Measurements from ENCODE around the gene CCT5. TPM values are rescaled to one million over a fixed set of nuclear protein-coding genes. Genes with fewer than 3 reads are reported as not detected.

Gene CCT5
- total and polyA plus RNA-seq, 10 of the 15 experiments (the other 5 are each of a cell fraction or from before 2014, with no cell fraction given): 376 to 637 (median 543) TPM

DNA sequence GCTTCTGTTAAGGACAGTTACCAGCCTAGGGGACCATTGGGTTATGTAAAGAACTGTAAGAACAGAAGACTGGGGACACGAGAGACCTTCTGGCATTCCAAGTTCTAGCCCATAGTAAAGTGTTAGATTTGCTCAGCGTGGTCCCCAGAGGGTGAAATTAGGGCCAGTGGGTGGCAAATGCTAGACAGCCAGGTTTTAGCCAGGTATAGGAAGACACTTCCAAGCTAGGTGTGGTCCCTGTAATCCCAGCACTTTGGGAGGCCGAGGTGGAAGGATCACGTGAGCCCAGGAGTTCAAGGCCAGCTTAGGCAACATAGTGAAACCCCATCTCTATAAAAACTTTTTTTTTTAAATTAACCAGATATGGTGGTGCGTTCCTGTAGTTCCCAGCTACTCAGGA, 34.7 kb upstream of the CCT5 start (continued):
- TF ChIP-seq, protein P1, sequence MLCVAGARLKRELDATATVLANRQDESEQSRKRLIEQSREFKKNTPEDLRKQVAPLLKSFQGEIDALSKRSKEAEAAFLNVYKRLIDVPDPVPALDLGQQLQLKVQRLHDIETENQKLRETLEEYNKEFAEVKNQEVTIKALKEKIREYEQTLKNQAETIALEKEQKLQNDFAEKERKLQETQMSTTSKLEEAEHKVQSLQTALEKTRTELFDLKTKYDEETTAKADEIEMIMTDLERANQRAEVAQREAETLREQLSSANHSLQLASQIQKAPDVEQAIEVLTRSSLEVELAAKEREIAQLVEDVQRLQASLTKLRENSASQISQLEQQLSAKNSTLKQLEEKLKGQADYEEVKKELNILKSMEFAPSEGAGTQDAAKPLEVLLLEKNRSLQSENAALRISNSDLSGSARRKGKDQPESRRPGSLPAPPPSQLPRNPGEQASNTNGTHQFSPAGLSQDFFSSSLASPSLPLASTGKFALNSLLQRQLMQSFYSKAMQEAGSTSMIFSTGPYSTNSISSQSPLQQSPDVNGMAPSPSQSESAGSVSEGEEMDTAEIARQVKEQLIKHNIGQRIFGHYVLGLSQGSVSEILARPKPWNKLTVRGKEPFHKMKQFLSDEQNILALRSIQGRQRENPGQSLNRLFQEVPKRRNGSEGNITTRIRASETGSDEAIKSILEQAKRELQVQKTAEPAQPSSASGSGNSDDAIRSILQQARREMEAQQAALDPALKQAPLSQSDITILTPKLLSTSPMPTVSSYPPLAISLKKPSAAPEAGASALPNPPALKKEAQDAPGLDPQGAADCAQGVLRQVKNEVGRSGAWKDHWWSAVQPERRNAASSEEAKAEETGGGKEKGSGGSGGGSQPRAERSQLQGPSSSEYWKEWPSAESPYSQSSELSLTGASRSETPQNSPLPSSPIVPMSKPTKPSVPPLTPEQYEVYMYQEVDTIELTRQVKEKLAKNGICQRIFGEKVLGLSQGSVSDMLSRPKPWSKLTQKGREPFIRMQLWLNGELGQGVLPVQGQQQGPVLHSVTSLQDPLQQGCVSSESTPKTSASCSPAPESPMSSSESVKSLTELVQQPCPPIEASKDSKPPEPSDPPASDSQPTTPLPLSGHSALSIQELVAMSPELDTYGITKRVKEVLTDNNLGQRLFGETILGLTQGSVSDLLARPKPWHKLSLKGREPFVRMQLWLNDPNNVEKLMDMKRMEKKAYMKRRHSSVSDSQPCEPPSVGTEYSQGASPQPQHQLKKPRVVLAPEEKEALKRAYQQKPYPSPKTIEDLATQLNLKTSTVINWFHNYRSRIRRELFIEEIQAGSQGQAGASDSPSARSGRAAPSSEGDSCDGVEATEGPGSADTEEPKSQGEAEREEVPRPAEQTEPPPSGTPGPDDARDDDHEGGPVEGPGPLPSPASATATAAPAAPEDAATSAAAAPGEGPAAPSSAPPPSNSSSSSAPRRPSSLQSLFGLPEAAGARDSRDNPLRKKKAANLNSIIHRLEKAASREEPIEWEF (IDR thresholded peaks at IDR 0.05; ENCODE audit: insufficient replicate concordance, low read depth, low read length): no peak
- TF ChIP-seq KLF5 (IDR thresholded peaks at IDR 0.05; ENCODE audit: partially characterized antibody) (no peak), CHD2 (IDR thresholded peaks at IDR 0.05; ENCODE audit: borderline replicate concordance, low read depth, low read length) (no peak), CBFB (IDR thresholded peaks at IDR 0.05; ENCODE audit: low read depth) (no peak)
- TF ChIP-seq, protein P2, sequence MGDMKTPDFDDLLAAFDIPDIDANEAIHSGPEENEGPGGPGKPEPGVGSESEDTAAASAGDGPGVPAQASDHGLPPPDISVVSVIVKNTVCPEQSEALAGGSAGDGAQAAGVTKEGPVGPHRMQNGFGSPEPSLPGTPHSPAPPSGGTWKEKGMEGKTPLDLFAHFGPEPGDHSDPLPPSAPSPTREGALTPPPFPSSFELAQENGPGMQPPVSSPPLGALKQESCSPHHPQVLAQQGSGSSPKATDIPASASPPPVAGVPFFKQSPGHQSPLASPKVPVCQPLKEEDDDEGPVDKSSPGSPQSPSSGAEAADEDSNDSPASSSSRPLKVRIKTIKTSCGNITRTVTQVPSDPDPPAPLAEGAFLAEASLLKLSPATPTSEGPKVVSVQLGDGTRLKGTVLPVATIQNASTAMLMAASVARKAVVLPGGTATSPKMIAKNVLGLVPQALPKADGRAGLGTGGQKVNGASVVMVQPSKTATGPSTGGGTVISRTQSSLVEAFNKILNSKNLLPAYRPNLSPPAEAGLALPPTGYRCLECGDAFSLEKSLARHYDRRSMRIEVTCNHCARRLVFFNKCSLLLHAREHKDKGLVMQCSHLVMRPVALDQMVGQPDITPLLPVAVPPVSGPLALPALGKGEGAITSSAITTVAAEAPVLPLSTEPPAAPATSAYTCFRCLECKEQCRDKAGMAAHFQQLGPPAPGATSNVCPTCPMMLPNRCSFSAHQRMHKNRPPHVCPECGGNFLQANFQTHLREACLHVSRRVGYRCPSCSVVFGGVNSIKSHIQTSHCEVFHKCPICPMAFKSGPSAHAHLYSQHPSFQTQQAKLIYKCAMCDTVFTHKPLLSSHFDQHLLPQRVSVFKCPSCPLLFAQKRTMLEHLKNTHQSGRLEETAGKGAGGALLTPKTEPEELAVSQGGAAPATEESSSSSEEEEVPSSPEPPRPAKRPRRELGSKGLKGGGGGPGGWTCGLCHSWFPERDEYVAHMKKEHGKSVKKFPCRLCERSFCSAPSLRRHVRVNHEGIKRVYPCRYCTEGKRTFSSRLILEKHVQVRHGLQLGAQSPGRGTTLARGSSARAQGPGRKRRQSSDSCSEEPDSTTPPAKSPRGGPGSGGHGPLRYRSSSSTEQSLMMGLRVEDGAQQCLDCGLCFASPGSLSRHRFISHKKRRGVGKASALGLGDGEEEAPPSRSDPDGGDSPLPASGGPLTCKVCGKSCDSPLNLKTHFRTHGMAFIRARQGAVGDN (IDR thresholded peaks at IDR 0.05): no peak
- TF ChIP-seq, protein P3, sequence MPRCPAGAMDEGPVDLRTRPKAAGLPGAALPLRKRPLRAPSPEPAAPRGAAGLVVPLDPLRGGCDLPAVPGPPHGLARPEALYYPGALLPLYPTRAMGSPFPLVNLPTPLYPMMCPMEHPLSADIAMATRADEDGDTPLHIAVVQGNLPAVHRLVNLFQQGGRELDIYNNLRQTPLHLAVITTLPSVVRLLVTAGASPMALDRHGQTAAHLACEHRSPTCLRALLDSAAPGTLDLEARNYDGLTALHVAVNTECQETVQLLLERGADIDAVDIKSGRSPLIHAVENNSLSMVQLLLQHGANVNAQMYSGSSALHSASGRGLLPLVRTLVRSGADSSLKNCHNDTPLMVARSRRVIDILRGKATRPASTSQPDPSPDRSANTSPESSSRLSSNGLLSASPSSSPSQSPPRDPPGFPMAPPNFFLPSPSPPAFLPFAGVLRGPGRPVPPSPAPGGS (IDR thresholded peaks at IDR 0.05; ENCODE audit: borderline replicate concordance, insufficient read depth, low read depth, low read length, poor library complexity, severe bottlenecking): no peak
- TF ChIP-seq, protein P4, sequence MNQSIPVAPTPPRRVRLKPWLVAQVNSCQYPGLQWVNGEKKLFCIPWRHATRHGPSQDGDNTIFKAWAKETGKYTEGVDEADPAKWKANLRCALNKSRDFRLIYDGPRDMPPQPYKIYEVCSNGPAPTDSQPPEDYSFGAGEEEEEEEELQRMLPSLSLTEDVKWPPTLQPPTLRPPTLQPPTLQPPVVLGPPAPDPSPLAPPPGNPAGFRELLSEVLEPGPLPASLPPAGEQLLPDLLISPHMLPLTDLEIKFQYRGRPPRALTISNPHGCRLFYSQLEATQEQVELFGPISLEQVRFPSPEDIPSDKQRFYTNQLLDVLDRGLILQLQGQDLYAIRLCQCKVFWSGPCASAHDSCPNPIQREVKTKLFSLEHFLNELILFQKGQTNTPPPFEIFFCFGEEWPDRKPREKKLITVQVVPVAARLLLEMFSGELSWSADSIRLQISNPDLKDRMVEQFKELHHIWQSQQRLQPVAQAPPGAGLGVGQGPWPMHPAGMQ (IDR thresholded peaks at IDR 0.05; ENCODE audit: borderline replicate concordance): no peak
- TF ChIP-seq, protein P5, sequence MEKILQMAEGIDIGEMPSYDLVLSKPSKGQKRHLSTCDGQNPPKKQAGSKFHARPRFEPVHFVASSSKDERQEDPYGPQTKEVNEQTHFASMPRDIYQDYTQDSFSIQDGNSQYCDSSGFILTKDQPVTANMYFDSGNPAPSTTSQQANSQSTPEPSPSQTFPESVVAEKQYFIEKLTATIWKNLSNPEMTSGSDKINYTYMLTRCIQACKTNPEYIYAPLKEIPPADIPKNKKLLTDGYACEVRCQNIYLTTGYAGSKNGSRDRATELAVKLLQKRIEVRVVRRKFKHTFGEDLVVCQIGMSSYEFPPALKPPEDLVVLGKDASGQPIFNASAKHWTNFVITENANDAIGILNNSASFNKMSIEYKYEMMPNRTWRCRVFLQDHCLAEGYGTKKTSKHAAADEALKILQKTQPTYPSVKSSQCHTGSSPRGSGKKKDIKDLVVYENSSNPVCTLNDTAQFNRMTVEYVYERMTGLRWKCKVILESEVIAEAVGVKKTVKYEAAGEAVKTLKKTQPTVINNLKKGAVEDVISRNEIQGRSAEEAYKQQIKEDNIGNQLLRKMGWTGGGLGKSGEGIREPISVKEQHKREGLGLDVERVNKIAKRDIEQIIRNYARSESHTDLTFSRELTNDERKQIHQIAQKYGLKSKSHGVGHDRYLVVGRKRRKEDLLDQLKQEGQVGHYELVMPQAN (conservative IDR thresholded peaks at IDR 0.05): no peak

Data from GM12878 (cell line).